Measurements from ENCODE around the gene MYO18A. TPM values are rescaled to one million over a fixed set of nuclear protein-coding genes. Genes with fewer than 3 reads are reported as not detected.

The MYO18A gene
- total RNA-seq, 1 donor from 2014 or later, result 79.9 TPM

GRCh38 chr17:29177541-29177870 lies 2.7 kb downstream of the MYO18A start:
- H3K9me3 Mint-ChIP-seq (ENCODE audit: unreplicated experiment), result no peaks in the 10 kb centered on the region
- no peak overlapping the region for H3K27ac Mint-ChIP-seq (ENCODE audit: unreplicated experiment)
- H3K4me1 Mint-ChIP-seq (ENCODE audit: unreplicated experiment), result peaks cover 41% of the 10 kb centered on the region
- H3K4me3 Mint-ChIP-seq (ENCODE audit: unreplicated experiment), result peak overlapping the region; percentile 76
- H3K27me3 Mint-ChIP-seq (ENCODE audit: unreplicated experiment), result peaks cover 9% of the 10 kb centered on the region
- no peak for DNase-seq (ENCODE audit: low spot score)
- no peak for TF ChIP-seq CTCF (IDR thresholded peaks at IDR 0.05; ENCODE audit: unreplicated experiment)
- H3K36me3 Mint-ChIP-seq (ENCODE audit: low read depth, unreplicated experiment), result no peaks in the 10 kb centered on the region

GRCh38 chr17:29176558-29177351 lies 3.4 kb downstream of the MYO18A start:
- Mint-ChIP-seq H3K36me3 (ENCODE audit: low read depth, unreplicated experiment) (no peaks in the 10 kb centered on the region), H3K4me1 (ENCODE audit: unreplicated experiment) (peaks cover 41% of the 10 kb centered on the region), H3K9me3 (ENCODE audit: unreplicated experiment) (no peaks in the 10 kb centered on the region), H3K4me3 (ENCODE audit: unreplicated experiment) (peak overlapping the region; percentile 76), H3K27me3 (ENCODE audit: unreplicated experiment) (peaks cover 9% of the 10 kb centered on the region), H3K27ac (ENCODE audit: unreplicated experiment) (peak overlapping the region; percentile 72)
- DNase-seq (ENCODE audit: low spot score), result peak; percentile 43
- no peak for TF ChIP-seq CTCF (IDR thresholded peaks at IDR 0.05; ENCODE audit: unreplicated experiment)

GRCh38 chr17:29175349-29175748 lies 4.8 kb downstream of the MYO18A start:
- TF ChIP-seq CTCF (IDR thresholded peaks at IDR 0.05; ENCODE audit: unreplicated experiment), result no peak
- H3K36me3 Mint-ChIP-seq (ENCODE audit: low read depth, unreplicated experiment), result peaks cover 5% of the 10 kb centered on the region
- H3K4me3 Mint-ChIP-seq (ENCODE audit: unreplicated experiment), result no peak overlapping the region
- H3K9me3 Mint-ChIP-seq (ENCODE audit: unreplicated experiment), result no peaks in the 10 kb centered on the region
- H3K4me1 Mint-ChIP-seq (ENCODE audit: unreplicated experiment), result peaks cover 34% of the 10 kb centered on the region
- DNase-seq (ENCODE audit: low spot score), result no peak
- H3K27me3 Mint-ChIP-seq (ENCODE audit: unreplicated experiment), result peaks cover 6% of the 10 kb centered on the region
- H3K27ac Mint-ChIP-seq (ENCODE audit: unreplicated experiment), result no peak overlapping the region

GRCh38 chr17:29172589-29172988 lies 7.6 kb downstream of the MYO18A start:
- Mint-ChIP-seq H3K4me3 (ENCODE audit: unreplicated experiment) (no peak overlapping the region), H3K27ac (ENCODE audit: unreplicated experiment) (no peak overlapping the region), H3K4me1 (ENCODE audit: unreplicated experiment) (peaks cover 39% of the 10 kb centered on the region), H3K27me3 (ENCODE audit: unreplicated experiment) (peaks cover 4% of the 10 kb centered on the region), H3K9me3 (ENCODE audit: unreplicated experiment) (no peaks in the 10 kb centered on the region), H3K36me3 (ENCODE audit: low read depth, unreplicated experiment) (peaks cover 10% of the 10 kb centered on the region)
- no peak for DNase-seq (ENCODE audit: low spot score)
- TF ChIP-seq CTCF (IDR thresholded peaks at IDR 0.05; ENCODE audit: unreplicated experiment), result no peak

GRCh38 chr17:29170682-29171081 lies 9.5 kb downstream of the MYO18A start:
- TF ChIP-seq CTCF (IDR thresholded peaks at IDR 0.05; ENCODE audit: unreplicated experiment), result no peak
- Mint-ChIP-seq H3K4me1 (ENCODE audit: unreplicated experiment) (peaks cover 38% of the 10 kb centered on the region), H3K4me3 (ENCODE audit: unreplicated experiment) (peak overlapping the region; percentile 1), H3K36me3 (ENCODE audit: low read depth, unreplicated experiment) (peaks cover 18% of the 10 kb centered on the region), H3K9me3 (ENCODE audit: unreplicated experiment) (no peaks in the 10 kb centered on the region), H3K27ac (ENCODE audit: unreplicated experiment) (no peak overlapping the region), H3K27me3 (ENCODE audit: unreplicated experiment) (peaks cover 5% of the 10 kb centered on the region)
- DNase-seq (ENCODE audit: low spot score), result no peak
